Prostate gland (tissue), 2 donors: ENCODE results near the gene PKN2.

Experiments
- POLR2A ChIP-seq: fragments of 450-650 bp; IDR thresholded peaks from one replicate; pipeline ENCODE4 v1.6.1; 2016; ENCODE audit warnings: antibody characterized with exemption, mild to moderate bottlenecking
- TF ChIP-seq, protein P1 (sequence below), 4 experiments: fragments of 200-600 bp in 2 of 4; fragments of 450-650 bp in 2 of 4; sonication (generic) in 2 of 4; IDR thresholded peaks; 1 replicate in 3 of 4; 2 replicates in 1 of 4; pipeline ENCODE4 v1.5.1; 2016 to 2019; ENCODE audit warnings: antibody characterized with exemption in 4 of 4, mild to moderate bottlenecking in 2 of 4, moderate library complexity in 2 of 4

DNA sequence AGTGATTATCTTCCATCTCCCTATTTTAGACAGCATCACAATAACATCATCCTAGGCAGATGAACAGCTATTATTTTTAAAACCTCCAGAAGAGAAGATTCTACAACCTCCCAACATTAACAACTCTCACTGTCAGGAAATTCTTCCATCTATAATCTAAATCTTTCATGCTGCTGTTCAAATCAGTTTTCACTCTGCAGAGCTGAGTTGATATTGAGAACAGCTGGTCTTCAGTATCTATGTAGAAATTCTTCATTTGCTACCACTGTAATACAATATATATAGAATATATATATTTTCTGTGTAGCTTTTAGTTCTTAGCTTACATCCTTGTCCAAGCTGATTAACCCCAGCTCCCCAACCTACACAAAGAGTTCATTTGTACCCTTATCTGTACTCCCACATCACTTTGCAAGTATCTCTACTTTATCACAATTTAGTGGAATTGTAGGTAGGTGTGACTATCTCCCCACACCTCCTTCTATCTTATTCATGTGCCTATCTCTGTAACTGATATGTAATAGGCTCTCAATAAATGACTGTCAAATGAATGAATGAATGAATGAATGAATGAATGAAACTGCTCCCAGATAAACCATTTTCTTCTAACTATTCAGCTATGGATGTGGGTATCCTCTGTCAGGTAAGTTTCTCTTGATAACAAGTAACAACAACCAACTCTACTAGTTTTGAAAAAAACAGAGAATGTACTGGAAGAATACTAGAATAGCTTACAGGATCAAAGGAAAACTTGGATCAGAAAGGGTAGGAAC, 37.4 kb upstream of the PKN2 start:
- no peak for TF ChIP-seq POLR2A
- TF ChIP-seq, protein P1, sequence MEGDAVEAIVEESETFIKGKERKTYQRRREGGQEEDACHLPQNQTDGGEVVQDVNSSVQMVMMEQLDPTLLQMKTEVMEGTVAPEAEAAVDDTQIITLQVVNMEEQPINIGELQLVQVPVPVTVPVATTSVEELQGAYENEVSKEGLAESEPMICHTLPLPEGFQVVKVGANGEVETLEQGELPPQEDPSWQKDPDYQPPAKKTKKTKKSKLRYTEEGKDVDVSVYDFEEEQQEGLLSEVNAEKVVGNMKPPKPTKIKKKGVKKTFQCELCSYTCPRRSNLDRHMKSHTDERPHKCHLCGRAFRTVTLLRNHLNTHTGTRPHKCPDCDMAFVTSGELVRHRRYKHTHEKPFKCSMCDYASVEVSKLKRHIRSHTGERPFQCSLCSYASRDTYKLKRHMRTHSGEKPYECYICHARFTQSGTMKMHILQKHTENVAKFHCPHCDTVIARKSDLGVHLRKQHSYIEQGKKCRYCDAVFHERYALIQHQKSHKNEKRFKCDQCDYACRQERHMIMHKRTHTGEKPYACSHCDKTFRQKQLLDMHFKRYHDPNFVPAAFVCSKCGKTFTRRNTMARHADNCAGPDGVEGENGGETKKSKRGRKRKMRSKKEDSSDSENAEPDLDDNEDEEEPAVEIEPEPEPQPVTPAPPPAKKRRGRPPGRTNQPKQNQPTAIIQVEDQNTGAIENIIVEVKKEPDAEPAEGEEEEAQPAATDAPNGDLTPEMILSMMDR (IDR thresholded peaks at IDR 0.05) = no peak
